Bronchial epithelial cell (primary cell): ENCODE data around the gene CNKSR3. TPM values are rescaled to one million over a fixed set of nuclear protein-coding genes. Genes with fewer than 3 reads are reported as not detected.

ENCODE experiments used
- DNase-seq: peaks from one replicate; pipeline ENCODE4 v3.0.0-alpha.2; 2010; ENCODE audit warnings: low read depth
- FAIRE-seq: peaks from 2 replicates; lab custom pipeline; 2011; peaks lifted over from hg19 to GRCh38; lab: Jason Lieb, UNC
- H3K27me3 ChIP-seq: 2 replicates; pipeline ENCODE4 v1.5.1; 2011; ENCODE audit warnings: low read length; ENCODE audit not compliant: control insufficient read depth, insufficient read depth
- H3K36me3 ChIP-seq: 2 replicates; pipeline ENCODE4 v1.5.1; 2011; ENCODE audit warnings: low read length; ENCODE audit not compliant: control insufficient read depth, insufficient read depth
- H3K4me3 ChIP-seq: 2 replicates; pipeline ENCODE4 v1.5.1; 2011; ENCODE audit warnings: mild to moderate bottlenecking, low read depth, low read length, control low read depth
- total RNA-seq: library from RNA; depleted of rRNA; stranded (reverse); fragments of >200 nt; gene quantifications from 2 replicates; pipeline ENCODE4 v1.2.1, GENCODE V29; 2014
- TF ChIP-seq, protein P1 (sequence below): IDR thresholded peaks from 2 replicates; pipeline ENCODE4 v1.5.1; 2011; ENCODE audit warnings: mild to moderate bottlenecking, moderate library complexity, low read length, control low read depth, inconsistent platforms; ENCODE audit not compliant: insufficient read depth, severe bottlenecking

CNKSR3 gene
- total RNA-seq, 1 donor from 2014 or later: 2.6 TPM

GRCh38 chr6:154360476-154360875, 150.0 kb downstream of the CNKSR3 start:
- FAIRE-seq (no peak), DNase-seq (no peak)
- Histone ChIP-seq H3K27me3 (no peaks in the 10 kb centered on the region), H3K36me3 (no peaks in the 10 kb centered on the region), H3K4me3 (no peak overlapping the region)
- TF ChIP-seq, protein P1, sequence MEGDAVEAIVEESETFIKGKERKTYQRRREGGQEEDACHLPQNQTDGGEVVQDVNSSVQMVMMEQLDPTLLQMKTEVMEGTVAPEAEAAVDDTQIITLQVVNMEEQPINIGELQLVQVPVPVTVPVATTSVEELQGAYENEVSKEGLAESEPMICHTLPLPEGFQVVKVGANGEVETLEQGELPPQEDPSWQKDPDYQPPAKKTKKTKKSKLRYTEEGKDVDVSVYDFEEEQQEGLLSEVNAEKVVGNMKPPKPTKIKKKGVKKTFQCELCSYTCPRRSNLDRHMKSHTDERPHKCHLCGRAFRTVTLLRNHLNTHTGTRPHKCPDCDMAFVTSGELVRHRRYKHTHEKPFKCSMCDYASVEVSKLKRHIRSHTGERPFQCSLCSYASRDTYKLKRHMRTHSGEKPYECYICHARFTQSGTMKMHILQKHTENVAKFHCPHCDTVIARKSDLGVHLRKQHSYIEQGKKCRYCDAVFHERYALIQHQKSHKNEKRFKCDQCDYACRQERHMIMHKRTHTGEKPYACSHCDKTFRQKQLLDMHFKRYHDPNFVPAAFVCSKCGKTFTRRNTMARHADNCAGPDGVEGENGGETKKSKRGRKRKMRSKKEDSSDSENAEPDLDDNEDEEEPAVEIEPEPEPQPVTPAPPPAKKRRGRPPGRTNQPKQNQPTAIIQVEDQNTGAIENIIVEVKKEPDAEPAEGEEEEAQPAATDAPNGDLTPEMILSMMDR: no peak

GRCh38 chr6:154359679-154360078, 150.8 kb downstream of the CNKSR3 start:
- H3K27me3 ChIP-seq: no peaks in the 10 kb centered on the region
- H3K36me3 ChIP-seq: no peaks in the 10 kb centered on the region
- DNase-seq (no peak), FAIRE-seq (no peak)
- TF ChIP-seq, protein P1: no peak
- no peak overlapping the region for H3K4me3 ChIP-seq

DNA sequence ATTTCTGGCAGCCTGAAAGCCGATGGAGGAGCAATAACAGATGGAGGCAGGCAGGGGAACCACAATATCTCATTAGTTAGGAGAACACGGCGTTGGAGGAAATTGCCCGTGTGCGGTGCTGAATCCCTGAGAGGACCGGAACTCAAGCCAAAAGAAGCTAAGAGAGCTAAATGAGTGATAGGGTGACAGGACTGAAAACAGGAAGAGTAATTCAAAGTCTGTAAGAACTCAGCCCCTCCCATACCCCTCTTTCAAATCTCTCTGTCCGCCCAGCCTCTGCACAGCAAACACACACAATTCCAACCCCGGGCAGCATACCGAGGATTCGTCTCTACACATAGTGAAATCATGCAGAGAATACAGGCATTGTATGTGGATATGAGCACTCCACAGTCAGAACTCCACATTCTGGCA, 151.3 kb downstream of the CNKSR3 start:
- Histone ChIP-seq H3K27me3 (no peaks in the 10 kb centered on the region), H3K4me3 (no peak overlapping the region), H3K36me3 (no peaks in the 10 kb centered on the region)
- TF ChIP-seq, protein P1: no peak
- no peak for FAIRE-seq
- DNase-seq: no peak

- DNase-seq (no peak), FAIRE-seq (no peak)
- TF ChIP-seq, protein P1: no peak
- Histone ChIP-seq H3K4me3 (no peak overlapping the region), H3K36me3 (no peaks in the 10 kb centered on the region), H3K27me3 (no peaks in the 10 kb centered on the region)
Measured at GRCh38 chr6:154358019-154358545, 152.4 kb downstream of the CNKSR3 start.

DNA sequence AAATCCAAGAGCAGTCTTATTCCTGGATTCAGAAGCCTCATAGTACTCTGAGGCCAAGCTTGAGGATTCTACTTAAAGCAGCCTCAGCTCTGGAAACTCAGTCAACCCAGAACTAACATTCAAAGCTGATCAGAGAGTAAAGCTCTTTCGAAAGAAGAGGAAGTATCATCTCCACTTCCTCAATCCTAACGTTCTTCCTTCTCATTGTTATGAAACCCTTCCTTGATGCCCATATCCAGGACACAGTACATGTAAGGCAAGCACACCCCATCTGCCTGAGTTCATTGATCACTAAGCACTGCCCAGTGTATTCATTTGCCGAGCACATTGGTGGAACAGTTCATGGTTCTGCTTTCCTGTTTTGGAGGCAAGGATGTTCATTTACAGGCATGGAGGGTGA, 153.8 kb downstream of the CNKSR3 start, which contains the start of gene IPCEF1:
TSS of gene IPCEF1 (minus strand) at position 114 of the 400 bp plus-strand sequence. CDS start 90,856 bp downstream, outside the sequence.
- Histone ChIP-seq H3K4me3 (no peak within 1 kb of the TSS), H3K36me3 (no peaks in the 10 kb centered on the region), H3K27me3 (no peaks in the 10 kb centered on the region)
- FAIRE-seq (no peak), DNase-seq (no peak)
- TF ChIP-seq, protein P1: no peak

DNA sequence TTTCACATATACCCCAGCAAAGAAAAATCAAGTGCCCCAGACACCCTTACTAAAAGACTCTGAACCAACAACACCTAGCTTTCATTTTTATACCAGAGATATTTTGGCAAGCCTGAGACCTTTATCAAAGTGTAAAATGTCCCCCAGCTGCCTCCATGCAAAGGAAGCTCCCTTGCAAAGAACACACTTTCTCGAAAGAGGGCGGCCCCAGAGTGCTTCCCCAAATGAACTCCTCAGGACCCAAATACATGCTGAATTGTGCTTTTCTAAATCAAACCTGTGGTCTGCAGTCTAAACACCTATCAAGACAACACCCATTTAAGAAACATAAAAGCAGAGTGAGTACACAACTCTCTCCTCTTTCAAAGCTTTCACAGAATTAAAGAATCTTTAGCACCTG, 154.4 kb downstream of the CNKSR3 start:
- Histone ChIP-seq H3K36me3 (no peaks in the 10 kb centered on the region), H3K4me3 (no peak overlapping the region), H3K27me3 (no peaks in the 10 kb centered on the region)
- no peak for DNase-seq
- no peak for FAIRE-seq
- TF ChIP-seq, protein P1: no peak
